ENCODE results near the gene MTFR1L.

Gene MTFR1L

GRCh38 chr1:25864434-25864833 lies 44.7 kb downstream of the MTFR1L start:
- DNase-seq = no peak

GRCh38 chr1:25866288-25866687 lies 46.5 kb downstream of the MTFR1L start:
- DNase-seq = no peak

- no peak for DNase-seq
Measured at GRCh38 chr1:25867210-25867991, 47.6 kb downstream of the MTFR1L start.

GRCh38 chr1:25869909-25870606 lies 50.3 kb downstream of the MTFR1L start:
- no peak for DNase-seq

GRCh38 chr1:25870614-25871013 lies 50.9 kb downstream of the MTFR1L start:
- DNase-seq = no peak

GRCh38 chr1:25871086-25871703 lies 51.4 kb downstream of the MTFR1L start:
- DNase-seq = no peak

GRCh38 chr1:25871704-25872494 lies 52.1 kb downstream of the MTFR1L start:
- DNase-seq = no peak

GRCh38 chr1:25872713-25873112 lies 53.0 kb downstream of the MTFR1L start:
- no peak for DNase-seq

GRCh38 chr1:25873120-25873519 lies 53.4 kb downstream of the MTFR1L start:
- DNase-seq = no peak

- no peak for DNase-seq
Measured at GRCh38 chr1:25874209-25874608, 54.5 kb downstream of the MTFR1L start.

- DNase-seq = no peak
Measured at GRCh38 chr1:25874635-25875153, 54.9 kb downstream of the MTFR1L start.

GRCh38 chr1:25875154-25875855 lies 55.6 kb downstream of the MTFR1L start, which contains the start of gene PAQR7:
Gene PAQR7 (minus strand): TSS chr1:25875708. CDS start chr1:25863839, 11,869 bp downstream.
- DNase-seq = peak; percentile 37 to 52

- peak in 1 of 2 donors; percentile 23 for DNase-seq
Measured at GRCh38 chr1:25875856-25876692, 56.3 kb downstream of the MTFR1L start.

GRCh38 chr1:25876693-25877077 lies 56.9 kb downstream of the MTFR1L start:
- no peak for DNase-seq

- DNase-seq = no peak
Measured at GRCh38 chr1:25877155-25877554, 57.4 kb downstream of the MTFR1L start.

GRCh38 chr1:25878690-25879089 lies 58.9 kb downstream of the MTFR1L start:
- DNase-seq = no peak

GRCh38 chr1:25879675-25880074 lies 59.9 kb downstream of the MTFR1L start:
- DNase-seq = no peak

- no peak for DNase-seq
Measured at GRCh38 chr1:25880518-25880917, 60.8 kb downstream of the MTFR1L start.

- DNase-seq = no peak
Measured at GRCh38 chr1:25881266-25881665, 61.5 kb downstream of the MTFR1L start.
